ENCODE measurements around the gene MAP4K4. TPM values are rescaled to one million over a fixed set of nuclear protein-coding genes. Genes with fewer than 3 reads are reported as not detected.

Gene MAP4K4
- total and polyA plus RNA-seq, 2 of the 13 experiments (the other 11 are each of a cell fraction or from before 2014, with no cell fraction given) = 105 to 264 TPM

- TF ChIP-seq SRSF4 (IDR thresholded peaks at IDR 0.05; ENCODE audit: low read depth, low read length, poor library complexity, severe bottlenecking) (no peak), RBFOX2 (IDR thresholded peaks at IDR 0.05; ENCODE audit: low read depth, low read length) (peak; percentile 54), ZNF501 (CRISPR knock-in tag; IDR thresholded peaks at IDR 0.05) (no peak), IRX3 (CRISPR knock-in tag; IDR thresholded peaks at IDR 0.05; ENCODE audit: borderline replicate concordance, low read depth) (no peak), HES4 (CRISPR knock-in tag; IDR thresholded peaks at IDR 0.05; ENCODE audit: borderline replicate concordance) (no peak), SMC3 (IDR thresholded peaks at IDR 0.05; ENCODE audit: low read length) (no peak), ZNF34 (CRISPR knock-in tag; IDR thresholded peaks at IDR 0.05; ENCODE audit: borderline replicate concordance) (0 out of 2 replicates have a peak, but pooled peaks have one; percentile 34), SAP130 (CRISPR knock-in tag; IDR thresholded peaks at IDR 0.05; ENCODE audit: low read depth) (peak; percentile 49), NAIF1 (CRISPR knock-in tag; IDR thresholded peaks at IDR 0.05; ENCODE audit: borderline replicate concordance) (0 out of 2 replicates have a peak, but pooled peaks have one; percentile 41), SP140L (CRISPR knock-in tag; IDR thresholded peaks at IDR 0.05; ENCODE audit: borderline replicate concordance) (peak; percentile 68; the same call in 1 of the 2 replicates), FIP1L1 (IDR thresholded peaks at IDR 0.05; ENCODE audit: borderline replicate concordance, insufficient read depth, low read depth, low read length) (no peak), ZNF317 (CRISPR knock-in tag; IDR thresholded peaks at IDR 0.05) (peak; percentile 72), REPIN1 (CRISPR knock-in tag; IDR thresholded peaks at IDR 0.05; ENCODE audit: borderline replicate concordance, low read depth) (0 out of 2 replicates have a peak, but pooled peaks have one; percentile 14), ZBTB49 (CRISPR knock-in tag; IDR thresholded peaks at IDR 0.05; ENCODE audit: borderline replicate concordance) (no peak), NONO (IDR thresholded peaks at IDR 0.05) (no peak), NONO (CRISPR knock-in tag; conservative IDR thresholded peaks at IDR 0.05) (no peak), THYN1 (CRISPR knock-in tag; IDR thresholded peaks at IDR 0.05; ENCODE audit: borderline replicate concordance, low read depth) (0 out of 2 replicates have a peak, but pooled peaks have one; percentile 35), PPARG (CRISPR knock-in tag; conservative IDR thresholded peaks at IDR 0.05) (peak; percentile 39; the same call in 1 of the 2 replicates), CBFB (CRISPR knock-in tag; IDR thresholded peaks at IDR 0.05) (no peak), ZNF598 (CRISPR knock-in tag; IDR thresholded peaks at IDR 0.05; ENCODE audit: borderline replicate concordance) (no peak), HNRNPLL (IDR thresholded peaks at IDR 0.05; ENCODE audit: low read depth, low read length, poor library complexity, severe bottlenecking) (peak; percentile 47), ELF3 (CRISPR knock-in tag; IDR thresholded peaks at IDR 0.05) (peak; percentile 17; the same call in 1 of the 2 replicates), TBP (CRISPR knock-in tag; IDR thresholded peaks at IDR 0.05) (no peak), ARID2 (CRISPR knock-in tag; IDR thresholded peaks at IDR 0.05; ENCODE audit: borderline replicate concordance) (peak; percentile 40; the same call in 1 of the 2 replicates), EHMT2 (IDR thresholded peaks at IDR 0.05; ENCODE audit: borderline replicate concordance, low read depth, low read length) (no peak), TOE1 (CRISPR knock-in tag; IDR thresholded peaks at IDR 0.05) (0 out of 2 replicates have a peak, but pooled peaks have one; percentile 65), IKZF5 (CRISPR knock-in tag; IDR thresholded peaks at IDR 0.05) (0 out of 2 replicates have a peak, but pooled peaks have one; percentile 56)
Observed at GRCh38 chr2:101699755-101700461, 2.4 kb downstream of the MAP4K4 start (continued).
